ENCODE data around the gene PIK3C3.

GRCh38 chr18:41992703-41993102 is 37.7 kb downstream of the PIK3C3 start:
- TF ChIP-seq POLR2A (IDR thresholded peaks at IDR 0.05) (no peak), CTCF (IDR thresholded peaks at IDR 0.05) (no peak)
